ENCODE results near the gene KRTAP16-1.
"Not testable (repeated sequence)": the region's sequence is repeated elsewhere in the genome, so short reads cannot be mapped to it uniquely, and the experiment has no call there.

KRTAP16-1 gene

GRCh38 chr17:41308918-41309359 lies at the start of gene KRTAP16-1:
Gene KRTAP16-1, minus strand, starts transcription at chr17:41309309. Its CDS starts 56 bp downstream, at chr17:41309253.
- H3K4me3 ChIP-seq (replicated peaks; ENCODE audit: low read depth, low read length) = no peak within 1 kb of the TSS
- TF ChIP-seq CTCF (IDR thresholded peaks at IDR 0.05; ENCODE audit: low read length, missing control alignments) = no peak
- no peak for DNase-seq (ENCODE audit: low read depth)

- TF ChIP-seq CTCF (IDR thresholded peaks at IDR 0.05; ENCODE audit: low read length, missing control alignments) = no peak
- no peak for DNase-seq (ENCODE audit: low read depth)
- H3K4me3 ChIP-seq (replicated peaks; ENCODE audit: low read depth, low read length) = no peak overlapping the region
Observed at GRCh38 chr17:41354536-41354935, 45.4 kb upstream of the KRTAP16-1 start.

- no peak overlapping the region for H3K4me3 ChIP-seq (replicated peaks; ENCODE audit: low read depth, low read length)
- no peak for DNase-seq (ENCODE audit: low read depth)
- no peak for TF ChIP-seq CTCF (IDR thresholded peaks at IDR 0.05; ENCODE audit: low read length, missing control alignments)
Observed at GRCh38 chr17:41352597-41353366, 43.7 kb upstream of the KRTAP16-1 start.

GRCh38 chr17:41351177-41351576 lies 42.1 kb upstream of the KRTAP16-1 start:
- H3K4me3 ChIP-seq (replicated peaks; ENCODE audit: low read depth, low read length) = no peak overlapping the region
- DNase-seq (ENCODE audit: low read depth) = no peak
- TF ChIP-seq CTCF (IDR thresholded peaks at IDR 0.05; ENCODE audit: low read length, missing control alignments) = no peak

- not testable (repeated sequence) for DNase-seq (ENCODE audit: low read depth); H3K4me3 ChIP-seq (replicated peaks; ENCODE audit: low read depth, low read length)
Observed at GRCh38 chr17:41350381-41350878, 41.3 kb upstream of the KRTAP16-1 start, which contains the start of gene KRT33A. Gene KRT33A, minus strand, starts transcription at chr17:41350828. Its CDS starts 61 bp downstream, at chr17:41350767.

- no peak for DNase-seq (ENCODE audit: low read depth)
- no peak for TF ChIP-seq CTCF (IDR thresholded peaks at IDR 0.05; ENCODE audit: low read length, missing control alignments)
- no peak overlapping the region for H3K4me3 ChIP-seq (replicated peaks; ENCODE audit: low read depth, low read length)
Observed at GRCh38 chr17:41347869-41348760, 39.0 kb upstream of the KRTAP16-1 start.

- not testable (repeated sequence) for H3K4me3 ChIP-seq (replicated peaks; ENCODE audit: low read depth, low read length); DNase-seq (ENCODE audit: low read depth)
Observed at GRCh38 chr17:41346421-41346820, 37.3 kb upstream of the KRTAP16-1 start.
